Nephron progenitor cell (in vitro differentiated cells): ENCODE data around the gene PYGB.

Source experiments
- DNase-seq: peaks from one replicate; pipeline ENCODE4 v3.0.0; 2021
- H3K27ac Mint-ChIP-seq: 2 replicates; pipeline ENCODE4 v1.8.0; 2021; ENCODE audit warnings: mild to moderate bottlenecking, moderate library complexity, mixed read lengths
- H3K27me3 Mint-ChIP-seq: 2 replicates; pipeline ENCODE4 v1.8.0; 2021; ENCODE audit warnings: mild to moderate bottlenecking, low read depth, mixed read lengths; ENCODE audit not compliant: poor library complexity
- H3K36me3 Mint-ChIP-seq: 2 replicates; pipeline ENCODE4 v1.8.0; 2021; ENCODE audit warnings: low read depth, mixed read lengths
- H3K4me1 Mint-ChIP-seq: 2 replicates; pipeline ENCODE4 v1.8.0; 2021; ENCODE audit warnings: mixed read lengths
- H3K4me3 Mint-ChIP-seq: 2 replicates; pipeline ENCODE4 v1.8.0; 2021; ENCODE audit warnings: mild to moderate bottlenecking, moderate library complexity, mixed read lengths
- H3K9me3 Mint-ChIP-seq: 2 replicates; pipeline ENCODE4 v1.8.0; 2021; ENCODE audit warnings: mild to moderate bottlenecking, moderate library complexity, mixed read lengths
- TF ChIP-seq, protein P1 (sequence below): fragments of 200-600 bp; sonication (generic); IDR thresholded peaks from 2 replicates; pipeline ENCODE4 v1.5.0; 2021; ENCODE audit warnings: antibody characterized with exemption

PYGB gene

DNA sequence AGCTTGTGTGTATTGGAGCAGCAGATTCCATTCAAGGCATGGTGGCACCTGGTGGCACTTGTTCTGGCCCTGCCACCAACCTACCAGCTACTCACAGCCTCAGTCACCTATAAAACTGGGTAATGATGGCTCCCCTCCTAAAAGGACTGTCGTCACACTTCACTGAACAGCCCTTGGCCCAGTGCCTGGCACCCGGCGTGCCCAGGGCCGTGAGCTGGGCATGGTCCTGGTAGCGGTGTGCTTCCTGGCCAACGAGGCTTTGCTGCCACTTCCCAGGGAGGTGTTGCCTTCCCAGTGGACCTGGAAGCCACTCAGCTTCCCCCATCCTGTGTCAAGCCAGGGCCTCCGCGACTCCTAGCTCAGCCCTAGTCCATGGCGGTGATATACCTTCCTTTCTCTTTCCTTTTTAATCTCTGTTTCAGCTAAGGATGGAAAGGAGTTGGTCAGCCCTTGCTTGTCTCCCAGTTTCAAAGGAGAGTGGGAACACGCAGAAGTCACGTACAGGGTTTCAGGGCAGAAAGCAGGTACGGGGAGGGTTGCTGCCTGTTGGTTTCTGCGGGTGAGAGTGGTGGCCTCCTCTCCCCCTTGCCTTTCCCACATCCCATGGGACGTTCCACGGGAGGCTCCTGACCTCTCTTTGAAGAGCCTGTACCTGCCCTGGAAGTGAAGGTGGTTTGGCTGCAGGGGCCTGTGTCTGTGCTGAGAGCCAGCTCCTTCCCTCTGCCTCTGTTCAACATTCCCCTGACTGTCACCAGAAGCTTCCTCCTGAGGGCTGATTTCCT lies 26.9 kb upstream of the PYGB start:
- peak overlapping the region; percentile 48 for H3K27ac Mint-ChIP-seq

DNA sequence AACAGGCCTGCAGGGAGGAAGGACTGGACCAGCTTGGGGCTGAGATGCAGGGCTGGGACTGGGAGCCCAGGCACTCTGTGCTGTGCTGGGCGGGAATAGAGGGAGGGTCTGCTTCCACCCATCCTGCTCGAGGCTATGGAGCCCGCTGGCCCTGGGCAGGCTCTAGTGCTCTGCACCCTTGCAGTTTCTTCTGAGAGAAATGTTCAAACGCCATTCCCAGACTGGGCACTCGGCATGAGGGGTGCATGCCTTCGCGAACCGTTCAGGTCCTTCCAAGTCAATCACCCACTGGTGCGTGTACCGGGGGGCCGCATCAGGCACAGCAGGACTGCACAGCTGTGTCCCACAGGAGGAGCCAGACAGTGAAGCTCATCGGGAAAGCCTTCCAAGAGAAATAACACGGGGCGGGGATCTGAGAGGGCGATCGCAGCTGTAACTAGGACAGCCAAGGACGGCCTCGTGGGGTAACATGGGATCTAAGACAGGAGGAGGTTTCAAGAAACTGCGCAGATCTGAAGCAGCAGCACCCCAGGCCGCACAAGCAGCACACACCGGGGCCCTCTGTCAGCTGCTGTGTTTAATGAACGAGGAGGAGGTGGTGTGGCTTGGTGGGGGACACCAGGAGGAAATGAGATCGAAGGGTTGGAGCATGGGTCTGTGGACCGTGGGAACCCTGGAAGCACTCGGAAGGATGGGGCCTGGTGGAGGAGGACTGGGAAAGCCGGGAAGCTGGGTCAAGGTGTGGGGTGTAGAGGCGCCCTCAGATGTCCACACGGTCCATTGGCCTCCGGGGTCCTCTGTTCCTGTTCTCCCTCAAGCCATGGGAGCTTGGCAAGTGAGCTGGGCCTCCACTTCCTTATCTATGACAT lies 26.1 kb upstream of the PYGB start:
- no peaks in the 10 kb centered on the region for H3K9me3 Mint-ChIP-seq
- peak overlapping the region; percentile 85 for H3K27ac Mint-ChIP-seq
- H3K4me3 Mint-ChIP-seq = no peak overlapping the region
- TF ChIP-seq, protein P1, sequence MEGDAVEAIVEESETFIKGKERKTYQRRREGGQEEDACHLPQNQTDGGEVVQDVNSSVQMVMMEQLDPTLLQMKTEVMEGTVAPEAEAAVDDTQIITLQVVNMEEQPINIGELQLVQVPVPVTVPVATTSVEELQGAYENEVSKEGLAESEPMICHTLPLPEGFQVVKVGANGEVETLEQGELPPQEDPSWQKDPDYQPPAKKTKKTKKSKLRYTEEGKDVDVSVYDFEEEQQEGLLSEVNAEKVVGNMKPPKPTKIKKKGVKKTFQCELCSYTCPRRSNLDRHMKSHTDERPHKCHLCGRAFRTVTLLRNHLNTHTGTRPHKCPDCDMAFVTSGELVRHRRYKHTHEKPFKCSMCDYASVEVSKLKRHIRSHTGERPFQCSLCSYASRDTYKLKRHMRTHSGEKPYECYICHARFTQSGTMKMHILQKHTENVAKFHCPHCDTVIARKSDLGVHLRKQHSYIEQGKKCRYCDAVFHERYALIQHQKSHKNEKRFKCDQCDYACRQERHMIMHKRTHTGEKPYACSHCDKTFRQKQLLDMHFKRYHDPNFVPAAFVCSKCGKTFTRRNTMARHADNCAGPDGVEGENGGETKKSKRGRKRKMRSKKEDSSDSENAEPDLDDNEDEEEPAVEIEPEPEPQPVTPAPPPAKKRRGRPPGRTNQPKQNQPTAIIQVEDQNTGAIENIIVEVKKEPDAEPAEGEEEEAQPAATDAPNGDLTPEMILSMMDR = no peak
- H3K4me1 Mint-ChIP-seq = peaks cover 23% of the 10 kb centered on the region
- no peaks in the 10 kb centered on the region for H3K36me3 Mint-ChIP-seq
- peaks cover under 1% of the 10 kb centered on the region for H3K27me3 Mint-ChIP-seq
- DNase-seq = no peak

More for the DNA sequence above, 26.9 kb upstream of the PYGB start:
- TF ChIP-seq, protein P1 = no peak
- Mint-ChIP-seq H3K27me3 (no peaks in the 10 kb centered on the region), H3K4me3 (no peak overlapping the region), H3K4me1 (peaks cover 23% of the 10 kb centered on the region), H3K36me3 (peaks cover under 1% of the 10 kb centered on the region), H3K9me3 (no peaks in the 10 kb centered on the region)
- DNase-seq = no peak

DNA sequence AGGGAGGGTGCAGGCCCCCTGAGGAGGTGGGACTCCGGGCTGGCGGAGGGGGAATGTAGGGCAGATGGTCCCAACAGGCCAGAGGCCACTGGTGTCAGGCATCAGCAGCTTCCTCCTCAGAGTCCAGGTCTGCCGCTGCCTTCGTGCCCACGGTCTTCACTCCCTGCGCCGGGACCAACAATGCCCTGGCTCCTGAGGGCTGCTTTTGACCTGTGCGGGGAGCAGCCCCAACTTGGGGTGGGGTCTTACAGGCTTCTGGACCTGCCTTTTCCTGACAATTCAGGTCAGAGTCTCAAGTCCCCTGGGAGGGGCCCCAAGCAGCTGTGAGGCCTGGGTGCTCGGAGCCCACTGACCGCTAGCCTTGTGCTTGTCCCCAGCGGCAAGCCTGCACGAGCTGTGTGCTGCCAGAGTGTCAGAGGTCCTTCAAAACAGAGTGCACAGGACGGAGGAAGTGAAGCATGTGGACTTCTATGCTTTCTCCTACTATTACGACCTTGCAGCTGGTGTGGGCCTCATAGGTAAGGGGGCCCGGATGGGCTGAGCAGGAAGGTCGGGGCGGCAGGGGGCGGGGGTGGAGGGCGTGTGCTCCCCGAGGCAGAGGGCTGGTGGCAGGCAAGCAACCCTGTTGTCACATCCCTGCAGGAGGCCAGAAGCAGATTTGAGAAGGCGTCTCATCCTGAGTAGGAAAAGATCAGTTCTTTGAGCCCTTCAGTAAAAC lies 25.3 kb upstream of the PYGB start:
- Mint-ChIP-seq H3K4me3 (no peak overlapping the region), H3K27ac (peak overlapping the region; percentile 61), H3K4me1 (peaks cover 30% of the 10 kb centered on the region), H3K27me3 (peaks cover 4% of the 10 kb centered on the region), H3K36me3 (no peaks in the 10 kb centered on the region), H3K9me3 (no peaks in the 10 kb centered on the region)
- TF ChIP-seq, protein P1 = no peak
- no peak for DNase-seq

DNA sequence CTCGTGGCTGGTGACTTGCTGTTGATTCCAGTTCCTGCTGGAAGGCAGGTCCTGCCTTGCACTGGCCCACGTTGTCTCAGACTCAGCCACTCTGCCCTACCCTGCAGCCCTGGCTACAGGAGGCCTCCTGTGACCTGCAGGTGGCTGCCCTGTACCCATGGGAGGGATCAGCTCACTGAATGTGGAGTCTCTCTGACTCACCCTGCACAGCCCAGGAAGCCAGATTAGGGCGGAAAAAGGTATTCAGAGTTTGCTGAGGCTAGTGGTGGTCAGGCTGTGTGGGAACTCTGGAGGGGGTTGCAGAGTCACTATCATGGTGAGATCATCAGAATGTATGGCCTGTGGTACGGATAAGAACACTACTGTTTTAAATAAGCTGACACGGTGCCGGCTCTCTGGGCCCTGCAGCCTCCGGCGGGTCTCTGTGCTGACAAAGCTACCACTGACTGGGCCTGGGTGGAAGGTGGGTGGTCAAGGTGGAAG lies 24.7 kb upstream of the PYGB start:
- Mint-ChIP-seq H3K4me3 (no peak overlapping the region), H3K36me3 (no peaks in the 10 kb centered on the region), H3K27ac (peak overlapping the region; percentile 61), H3K4me1 (peaks cover 30% of the 10 kb centered on the region), H3K9me3 (no peaks in the 10 kb centered on the region), H3K27me3 (peaks cover 4% of the 10 kb centered on the region)
- no peak for DNase-seq
- TF ChIP-seq, protein P1 = no peak

DNA sequence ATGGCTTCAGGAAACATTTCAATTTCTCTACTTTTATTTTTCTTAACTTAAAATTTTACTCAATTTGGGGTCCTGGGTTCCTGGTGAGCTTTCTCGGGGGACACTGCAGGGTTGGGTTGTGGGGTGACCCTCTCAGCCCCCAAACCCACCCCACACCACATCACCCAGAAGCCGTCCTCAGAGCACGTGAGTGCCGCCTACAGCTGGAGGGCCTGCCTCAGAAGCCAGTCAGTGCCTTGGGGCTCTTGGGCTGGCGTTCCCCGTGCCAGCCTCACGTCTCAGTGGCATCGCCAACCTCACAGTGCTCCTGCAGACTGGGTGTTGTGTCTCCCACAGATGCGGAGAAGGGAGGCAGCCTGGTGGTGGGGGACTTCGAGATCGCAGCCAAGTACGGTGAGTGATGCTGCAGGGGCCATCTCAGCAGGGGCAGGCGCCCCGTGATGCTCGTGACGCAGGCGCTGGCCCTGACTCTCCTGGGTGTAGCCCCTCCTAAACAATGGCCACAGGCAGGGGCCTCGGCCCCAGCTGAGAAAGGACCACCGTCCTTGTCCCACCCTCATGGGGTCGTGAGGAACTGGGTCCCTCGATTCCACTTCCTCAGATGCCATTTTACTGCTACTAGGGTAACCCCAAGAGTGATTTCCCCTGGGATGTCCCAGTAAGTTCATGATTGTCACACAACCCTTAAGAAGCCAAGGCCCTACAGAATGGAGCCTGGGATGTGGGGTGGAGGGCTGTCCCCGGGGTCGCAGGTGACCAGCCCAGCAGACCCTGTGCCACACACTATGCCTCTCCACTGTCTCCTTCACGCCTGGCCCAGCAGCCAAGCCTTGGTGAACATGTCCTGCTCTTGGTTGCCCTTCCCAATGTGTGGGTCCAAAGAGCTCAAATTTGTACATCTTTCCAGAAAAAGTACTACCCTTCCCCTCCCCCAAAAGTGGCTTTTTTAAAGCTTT lies 23.8 kb upstream of the PYGB start:
- H3K36me3 Mint-ChIP-seq = no peaks in the 10 kb centered on the region
- no peak overlapping the region for H3K4me3 Mint-ChIP-seq
- peaks cover 30% of the 10 kb centered on the region for H3K4me1 Mint-ChIP-seq
- DNase-seq = no peak
- H3K27me3 Mint-ChIP-seq = peaks cover 4% of the 10 kb centered on the region
- TF ChIP-seq, protein P1 = no peak
- H3K27ac Mint-ChIP-seq = no peak overlapping the region
- H3K9me3 Mint-ChIP-seq = no peaks in the 10 kb centered on the region
